ENCODE data around the gene GPRIN2. TPM values are rescaled to one million over a fixed set of nuclear protein-coding genes. Genes with fewer than 3 reads are reported as not detected.
"Not testable (repeated sequence)": the region's sequence is repeated elsewhere in the genome, so short reads cannot be mapped to it uniquely, and the experiment has no call there.

Gene GPRIN2
- 1 to 10 TPM in 2 of 4 donors, not detected in 2; 1.2 to 1.6 TPM for total RNA-seq

GRCh38 chr10:46556515-46557318, at the start of gene GPRIN2:
GPRIN2 (minus strand) TSS chr10:46556658; CDS start chr10:46550736, 5,922 bp downstream.
- Histone ChIP-seq H3K36me3 (no peaks in the 10 kb centered on the region), H3K4me1 (peaks cover 0 to 15% (median 10%) of the 10 kb centered on the region in 3 donors), H3K9me3 (no peaks in the 10 kb centered on the region), H3K27me3 (peaks cover 91% of the 10 kb centered on the region), H3K4me3 (peak within 1 kb of the TSS; percentile 0 to 57), H3K27ac (no peak within 1 kb of the TSS)
- ATAC-seq: no peak
- TF ChIP-seq, protein P1, sequence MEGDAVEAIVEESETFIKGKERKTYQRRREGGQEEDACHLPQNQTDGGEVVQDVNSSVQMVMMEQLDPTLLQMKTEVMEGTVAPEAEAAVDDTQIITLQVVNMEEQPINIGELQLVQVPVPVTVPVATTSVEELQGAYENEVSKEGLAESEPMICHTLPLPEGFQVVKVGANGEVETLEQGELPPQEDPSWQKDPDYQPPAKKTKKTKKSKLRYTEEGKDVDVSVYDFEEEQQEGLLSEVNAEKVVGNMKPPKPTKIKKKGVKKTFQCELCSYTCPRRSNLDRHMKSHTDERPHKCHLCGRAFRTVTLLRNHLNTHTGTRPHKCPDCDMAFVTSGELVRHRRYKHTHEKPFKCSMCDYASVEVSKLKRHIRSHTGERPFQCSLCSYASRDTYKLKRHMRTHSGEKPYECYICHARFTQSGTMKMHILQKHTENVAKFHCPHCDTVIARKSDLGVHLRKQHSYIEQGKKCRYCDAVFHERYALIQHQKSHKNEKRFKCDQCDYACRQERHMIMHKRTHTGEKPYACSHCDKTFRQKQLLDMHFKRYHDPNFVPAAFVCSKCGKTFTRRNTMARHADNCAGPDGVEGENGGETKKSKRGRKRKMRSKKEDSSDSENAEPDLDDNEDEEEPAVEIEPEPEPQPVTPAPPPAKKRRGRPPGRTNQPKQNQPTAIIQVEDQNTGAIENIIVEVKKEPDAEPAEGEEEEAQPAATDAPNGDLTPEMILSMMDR (IDR thresholded peaks at IDR 0.05): no peak
- no peak for TF ChIP-seq EP300 (IDR thresholded peaks at IDR 0.05)
- no peak for TF ChIP-seq POLR2AphosphoS5 (IDR thresholded peaks at IDR 0.05)
- TF ChIP-seq POLR2A (IDR thresholded peaks at IDR 0.05): no peak
- 7 to 10% methylated on average over 25 to 28 of the region's 74 CpGs for WGBS, 2 donors (ENCODE audit: low coverage in 1 of 2)

GRCh38 chr10:46600516-46600915, 44.1 kb upstream of the GPRIN2 start:
- H3K9me3 ChIP-seq, ATAC-seq, H3K27me3 ChIP-seq, H3K4me3 ChIP-seq, H3K36me3 ChIP-seq, H3K4me1 ChIP-seq, H3K27ac ChIP-seq: not testable (repeated sequence)
- no CpG with 5 or more reads among the region's 1 CpG for WGBS, 2 donors (ENCODE audit: low coverage in 1 of 2)

DNA sequence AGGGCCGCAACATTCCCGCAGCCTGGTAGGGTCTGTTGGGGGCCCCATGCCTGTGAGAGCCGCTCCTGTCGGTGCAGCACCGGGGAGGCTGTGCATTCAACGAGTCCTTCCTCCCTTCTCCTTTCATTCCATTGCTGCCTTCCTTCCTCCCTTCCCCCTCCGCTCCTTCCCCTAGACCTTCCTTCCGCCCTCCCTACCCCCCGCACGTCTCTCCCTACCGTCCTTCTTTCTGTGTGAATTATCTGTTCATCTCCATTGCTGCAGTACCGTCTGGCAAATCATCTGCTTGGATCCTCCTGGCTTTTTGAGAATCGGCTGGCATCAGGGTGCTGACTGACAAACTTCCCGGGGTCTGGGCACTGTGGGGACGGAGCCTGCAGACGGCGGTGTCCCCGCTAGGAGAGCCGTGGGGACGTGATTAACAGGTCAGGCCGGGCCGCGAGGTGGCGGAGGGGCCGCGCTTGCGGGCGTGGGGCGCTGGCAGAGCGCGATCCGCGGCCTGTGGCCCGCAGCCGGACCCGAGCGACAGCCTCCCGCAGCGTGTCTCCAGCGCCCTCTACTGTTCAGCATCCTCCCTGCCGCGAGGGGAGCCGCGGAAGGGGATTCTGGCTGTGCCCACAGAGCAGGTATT, 41.3 kb upstream of the GPRIN2 start:
- TF ChIP-seq, protein P1 (IDR thresholded peaks at IDR 0.05): peak in 1 of 4 experiments; percentile 27
- H3K27me3 ChIP-seq, H3K9me3 ChIP-seq, H3K4me1 ChIP-seq, H3K36me3 ChIP-seq: not testable (repeated sequence)
- H3K4me3 ChIP-seq: peak overlapping the region; percentile 50 to 75
- H3K27ac ChIP-seq: peak overlapping the region; percentile 67 to 78 (median 69)
- WGBS, 2 donors (ENCODE audit: low coverage in 1 of 2): 0% methylated on average over 4 of the region's 44 CpGs; no CpG with 5 or more reads in 1 of the 2 donors
- ATAC-seq: peak; percentile 86

DNA sequence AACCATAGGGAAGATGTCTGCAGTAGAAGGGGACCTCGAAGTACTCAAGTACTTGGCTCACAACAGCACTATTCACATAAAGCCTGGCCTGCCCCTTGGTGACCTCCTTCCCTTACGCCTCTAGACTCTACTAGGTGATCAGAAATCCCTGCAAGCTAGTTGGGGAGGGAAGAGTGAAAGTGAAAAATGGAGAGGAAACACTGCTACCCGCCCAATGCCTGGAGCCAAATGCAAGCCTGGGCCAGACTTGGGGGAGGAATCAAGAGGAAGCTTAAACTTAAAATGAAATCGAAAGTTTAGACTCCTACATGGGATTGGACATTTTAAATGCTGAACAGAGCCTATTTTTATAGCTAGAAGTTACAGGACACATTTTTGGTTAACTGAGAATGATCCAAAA, 40.1 kb upstream of the GPRIN2 start:
- H3K9me3 ChIP-seq, H3K36me3 ChIP-seq, H3K4me1 ChIP-seq, H3K27me3 ChIP-seq, ATAC-seq, H3K4me3 ChIP-seq: not testable (repeated sequence)
- peak overlapping the region in 2 of 4 donors; percentile 42 to 55 for H3K27ac ChIP-seq
- 0 to 40% methylated on average over 1 to 2 of the region's 4 CpGs for WGBS, 2 donors (ENCODE audit: low coverage in 1 of 2)

- ATAC-seq, H3K27ac ChIP-seq: not testable (repeated sequence)
Measured at GRCh38 chr10:46594453-46595063, 38.1 kb upstream of the GPRIN2 start.

DNA sequence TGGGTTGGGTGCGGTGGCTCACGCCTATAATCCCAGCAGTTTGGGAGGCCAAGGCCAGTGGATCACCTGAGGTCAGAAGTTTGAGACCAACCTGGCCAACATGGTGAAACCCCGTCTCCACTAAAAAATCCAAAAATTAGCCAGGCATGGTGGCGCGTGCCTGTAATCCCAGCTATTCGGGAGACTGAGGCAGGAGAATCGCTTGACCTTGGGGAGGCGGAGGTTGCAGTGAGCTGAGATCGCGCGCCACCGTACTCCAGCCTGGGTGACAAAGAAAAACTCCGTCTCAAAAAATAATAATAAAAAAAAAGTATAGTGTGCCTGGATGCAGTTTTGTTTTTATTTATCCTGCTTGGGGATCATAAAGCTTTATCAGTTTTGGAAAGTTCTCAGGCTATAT, 36.8 kb upstream of the GPRIN2 start:
- not testable (repeated sequence) for H3K9me3 ChIP-seq, H3K27ac ChIP-seq, H3K36me3 ChIP-seq, ATAC-seq, H3K27me3 ChIP-seq, H3K4me1 ChIP-seq, H3K4me3 ChIP-seq
- WGBS, 2 donors (ENCODE audit: low coverage in 1 of 2): 98% methylated on average over 11 of the region's 13 CpGs; no CpG with 5 or more reads in 1 of the 2 donors

More at GRCh38 chr10:46594453-46595063, 38.1 kb upstream of the GPRIN2 start:
- H3K4me1 ChIP-seq, H3K4me3 ChIP-seq, H3K27me3 ChIP-seq, H3K9me3 ChIP-seq, H3K36me3 ChIP-seq: not testable (repeated sequence)
- WGBS, 2 donors (ENCODE audit: low coverage in 1 of 2): no CpG with 5 or more reads among the region's 6 CpGs

DNA sequence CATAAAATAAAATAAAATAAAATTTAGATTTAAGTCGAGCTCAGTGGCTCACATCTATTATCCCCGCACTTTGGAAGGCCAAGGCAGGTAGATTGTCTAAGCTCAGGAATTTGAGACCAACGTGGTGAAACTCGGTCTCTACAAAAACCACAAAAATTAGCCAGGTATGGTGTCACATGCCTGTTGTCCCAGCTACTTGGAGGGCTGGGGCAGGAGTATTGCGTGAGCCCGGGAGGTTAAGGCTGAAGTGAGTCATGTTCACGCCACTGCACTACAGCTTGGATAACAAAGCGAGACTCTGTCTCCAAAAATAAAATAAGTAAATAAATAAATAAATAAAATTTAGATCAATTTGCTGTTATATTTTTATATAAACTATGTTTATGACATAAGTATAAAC, 34.6 kb upstream of the GPRIN2 start:
- no CpG with 5 or more reads among the region's 8 CpGs for WGBS, 2 donors (ENCODE audit: low coverage in 1 of 2)
- not testable (repeated sequence) for H3K36me3 ChIP-seq, H3K4me3 ChIP-seq, H3K27ac ChIP-seq, H3K4me1 ChIP-seq, H3K9me3 ChIP-seq, ATAC-seq, H3K27me3 ChIP-seq

- H3K27ac ChIP-seq, H3K9me3 ChIP-seq, H3K4me1 ChIP-seq, H3K27me3 ChIP-seq, H3K4me3 ChIP-seq, ATAC-seq, H3K36me3 ChIP-seq: not testable (repeated sequence)
- WGBS, 2 donors (ENCODE audit: low coverage in 1 of 2): no CpG with 5 or more reads among the region's 3 CpGs
Measured at GRCh38 chr10:46589589-46589988, 33.1 kb upstream of the GPRIN2 start.

DNA sequence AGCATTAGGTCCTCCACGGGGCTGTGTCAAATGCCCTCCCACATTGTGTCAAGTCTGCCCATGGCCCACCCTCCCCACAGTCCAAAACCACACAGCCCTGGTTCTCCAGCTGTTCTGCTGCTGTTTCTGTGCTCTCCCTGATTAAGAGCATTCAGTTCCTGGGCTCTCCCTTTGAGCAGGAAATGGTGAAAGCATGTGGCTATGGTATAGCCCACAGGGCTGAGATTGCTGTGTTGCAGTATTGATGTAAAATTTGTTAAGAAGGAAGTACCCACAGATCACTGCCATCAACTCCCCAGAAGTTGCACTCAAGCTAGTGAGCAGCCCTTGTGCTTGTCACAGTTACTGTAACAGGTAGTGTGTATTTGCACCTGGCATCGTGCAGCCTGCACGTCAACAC, 31.8 kb upstream of the GPRIN2 start:
- not testable (repeated sequence) for H3K4me3 ChIP-seq, ATAC-seq
- no CpG with 5 or more reads among the region's 3 CpGs for WGBS, 2 donors (ENCODE audit: low coverage in 1 of 2)

GRCh38 chr10:46587546-46587945, 31.1 kb upstream of the GPRIN2 start:
- not testable (repeated sequence) for H3K27me3 ChIP-seq, H3K27ac ChIP-seq, H3K4me3 ChIP-seq, H3K9me3 ChIP-seq, ATAC-seq, H3K4me1 ChIP-seq, H3K36me3 ChIP-seq
- no CpG with 5 or more reads among the region's 24 CpGs for WGBS, 2 donors (ENCODE audit: low coverage in 1 of 2)

More for the DNA sequence above, 31.8 kb upstream of the GPRIN2 start:
- not testable (repeated sequence) for H3K27me3 ChIP-seq, H3K9me3 ChIP-seq, H3K27ac ChIP-seq, H3K4me1 ChIP-seq, H3K36me3 ChIP-seq

GRCh38 chr10:46585246-46585645, 28.8 kb upstream of the GPRIN2 start:
- not testable (repeated sequence) for H3K9me3 ChIP-seq, H3K27ac ChIP-seq, H3K36me3 ChIP-seq, H3K4me1 ChIP-seq, H3K27me3 ChIP-seq, H3K4me3 ChIP-seq, ATAC-seq
- no CpG with 5 or more reads among the region's 13 CpGs for WGBS, 2 donors (ENCODE audit: low coverage in 1 of 2)

Data from gastroesophageal sphincter (tissue), 4 donors.